Measurements from ENCODE around the gene TRERF1. TPM values are rescaled to one million over a fixed set of nuclear protein-coding genes. Genes with fewer than 3 reads are reported as not detected.

Gene TRERF1
- total RNA-seq, 4 donors from 2014 or later, result 3.3 to 4.9 (median 3.8) TPM

DNA sequence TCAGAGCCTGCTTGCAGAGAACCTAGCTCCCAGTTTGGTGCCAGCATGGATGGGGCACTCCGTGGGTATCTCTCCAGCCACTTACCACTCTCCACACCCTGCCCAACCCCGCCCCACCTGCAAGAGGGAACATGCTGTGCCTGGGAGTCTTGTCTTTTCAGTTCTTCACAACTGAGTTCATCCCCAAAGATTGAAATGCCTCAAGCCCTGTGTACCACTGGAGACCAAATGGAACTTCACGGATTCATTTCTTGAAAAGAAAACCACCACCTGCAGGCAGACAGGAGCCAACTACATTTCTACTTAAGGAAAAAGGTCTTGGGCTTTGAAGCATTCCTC lies 50.1 kb downstream of the TRERF1 start:
- TF ChIP-seq, protein P1, sequence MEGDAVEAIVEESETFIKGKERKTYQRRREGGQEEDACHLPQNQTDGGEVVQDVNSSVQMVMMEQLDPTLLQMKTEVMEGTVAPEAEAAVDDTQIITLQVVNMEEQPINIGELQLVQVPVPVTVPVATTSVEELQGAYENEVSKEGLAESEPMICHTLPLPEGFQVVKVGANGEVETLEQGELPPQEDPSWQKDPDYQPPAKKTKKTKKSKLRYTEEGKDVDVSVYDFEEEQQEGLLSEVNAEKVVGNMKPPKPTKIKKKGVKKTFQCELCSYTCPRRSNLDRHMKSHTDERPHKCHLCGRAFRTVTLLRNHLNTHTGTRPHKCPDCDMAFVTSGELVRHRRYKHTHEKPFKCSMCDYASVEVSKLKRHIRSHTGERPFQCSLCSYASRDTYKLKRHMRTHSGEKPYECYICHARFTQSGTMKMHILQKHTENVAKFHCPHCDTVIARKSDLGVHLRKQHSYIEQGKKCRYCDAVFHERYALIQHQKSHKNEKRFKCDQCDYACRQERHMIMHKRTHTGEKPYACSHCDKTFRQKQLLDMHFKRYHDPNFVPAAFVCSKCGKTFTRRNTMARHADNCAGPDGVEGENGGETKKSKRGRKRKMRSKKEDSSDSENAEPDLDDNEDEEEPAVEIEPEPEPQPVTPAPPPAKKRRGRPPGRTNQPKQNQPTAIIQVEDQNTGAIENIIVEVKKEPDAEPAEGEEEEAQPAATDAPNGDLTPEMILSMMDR (IDR thresholded peaks at IDR 0.05; ENCODE audit: low read depth), result no peak

DNA sequence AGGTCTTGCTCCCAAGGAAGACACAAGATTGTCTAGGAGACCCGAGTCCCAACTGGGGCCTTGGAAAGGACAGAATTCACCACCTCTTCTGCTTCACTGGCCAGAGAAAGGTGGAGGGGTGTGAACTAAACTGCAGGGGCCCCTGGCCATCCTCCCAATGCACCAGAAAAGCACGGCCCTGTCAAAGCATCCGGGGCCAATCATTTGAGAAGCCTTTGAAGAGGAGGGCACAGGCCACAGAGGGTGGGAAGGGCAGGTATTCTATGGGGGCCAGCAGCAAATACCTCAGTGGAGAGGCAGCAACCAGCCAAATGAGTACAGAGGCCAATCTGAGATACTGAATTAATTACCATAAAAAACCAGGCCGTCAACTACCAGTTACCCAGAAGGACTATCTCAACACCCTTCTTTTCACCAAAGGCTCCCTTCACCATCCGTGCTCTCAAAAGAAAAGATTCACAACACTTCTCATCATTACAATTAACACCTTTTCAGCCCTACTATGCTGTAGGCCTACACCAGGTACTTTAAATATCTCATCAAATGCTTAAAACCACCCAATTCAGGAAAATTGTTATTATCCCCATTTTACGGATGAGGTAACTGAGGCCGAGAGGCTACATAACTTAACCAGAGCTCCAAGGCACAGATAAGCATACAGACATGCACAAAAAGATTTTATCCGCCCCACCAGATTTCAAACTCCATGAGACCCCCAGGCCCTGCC lies 50.7 kb downstream of the TRERF1 start:
- TF ChIP-seq, protein P1 (IDR thresholded peaks at IDR 0.05; ENCODE audit: low read depth), result no peak

DNA sequence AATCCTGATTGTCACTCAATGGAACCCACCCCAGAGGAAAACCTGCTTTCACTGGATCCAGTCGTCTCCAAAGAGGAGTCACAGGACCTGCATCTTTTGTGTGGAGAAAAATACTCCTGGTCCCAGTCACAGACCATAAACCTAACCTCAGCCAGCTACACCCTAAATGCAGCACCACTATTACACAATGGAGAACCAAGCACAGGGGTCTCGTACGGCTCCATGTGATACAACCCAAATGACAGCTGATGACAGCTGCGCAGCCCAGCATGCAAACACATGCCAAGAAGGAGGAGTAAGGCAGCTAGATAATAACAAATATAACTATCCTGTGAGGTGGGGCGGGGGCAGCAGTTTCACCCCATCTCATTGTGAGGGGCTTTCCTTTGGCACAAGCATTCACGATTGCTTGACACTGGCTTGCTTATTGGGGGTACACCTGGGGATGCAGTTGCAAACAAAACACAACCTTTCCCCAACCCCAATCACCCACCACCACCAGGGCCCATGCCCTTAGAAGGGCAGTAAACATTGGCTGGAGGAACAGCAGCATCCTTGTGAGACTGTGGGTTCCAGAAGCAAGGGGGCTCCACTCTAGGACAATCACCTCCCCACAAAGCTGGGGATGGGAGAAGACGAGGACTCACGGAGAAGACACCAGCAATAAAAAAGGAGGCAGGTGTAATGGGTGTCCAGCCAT lies 51.5 kb downstream of the TRERF1 start:
- TF ChIP-seq, protein P1 (IDR thresholded peaks at IDR 0.05; ENCODE audit: low read depth), result no peak

DNA sequence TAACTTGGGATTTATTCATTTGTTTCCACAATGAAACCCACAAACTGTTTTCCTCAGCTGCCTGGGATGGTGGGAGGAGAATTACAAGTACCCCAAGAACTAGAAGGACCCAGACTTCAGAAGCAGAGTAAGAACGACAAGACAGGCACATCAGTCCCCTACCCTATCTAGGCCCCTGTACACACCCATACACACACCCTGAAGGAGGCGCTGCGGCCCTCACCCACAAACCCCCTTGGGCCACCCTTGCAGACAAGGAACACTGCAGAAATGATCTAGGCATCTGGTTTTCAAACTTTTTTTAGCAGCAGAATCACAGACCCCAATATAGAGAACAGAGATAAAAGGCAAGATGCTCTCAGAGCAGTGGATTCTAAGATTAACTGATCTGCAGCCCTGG lies 55.0 kb downstream of the TRERF1 start:
- TF ChIP-seq, protein P1 (IDR thresholded peaks at IDR 0.05; ENCODE audit: low read depth), result no peak

DNA sequence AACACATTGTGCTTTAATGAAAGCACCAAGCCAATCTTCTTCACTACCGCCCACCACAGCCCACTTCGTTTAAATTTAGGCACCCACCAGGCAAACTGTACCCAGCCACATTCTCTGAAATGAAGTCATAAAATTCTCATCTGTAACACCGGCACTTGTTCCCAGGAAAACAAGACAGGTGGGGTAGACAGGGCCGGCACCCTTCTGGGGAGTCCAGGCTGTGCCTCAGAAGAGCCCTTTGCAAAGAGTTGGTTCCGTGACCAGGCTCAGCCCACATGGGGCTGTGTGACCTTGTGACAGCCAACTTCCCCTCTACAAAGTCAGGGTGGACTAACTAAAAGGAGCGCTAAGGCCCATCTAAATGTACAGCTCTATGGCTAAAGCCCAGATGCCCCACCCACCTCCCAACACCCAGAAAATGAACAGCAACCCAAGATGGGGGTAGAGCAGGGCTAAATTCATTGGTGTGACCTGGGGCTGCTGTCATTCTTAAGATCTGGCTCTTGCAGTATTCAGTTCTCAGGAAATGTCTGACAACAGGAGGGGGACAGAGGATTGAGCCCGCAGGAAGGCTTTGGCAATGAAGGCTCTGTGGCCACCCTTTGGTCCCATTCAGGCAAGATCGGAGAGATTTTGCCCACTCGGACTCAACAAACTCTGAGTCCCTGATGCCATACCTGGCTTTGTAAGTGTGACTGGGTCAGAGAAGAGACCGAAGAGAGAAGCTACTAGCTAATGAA lies 56.7 kb downstream of the TRERF1 start:
- TF ChIP-seq, protein P1 (IDR thresholded peaks at IDR 0.05; ENCODE audit: low read depth), result no peak

DNA sequence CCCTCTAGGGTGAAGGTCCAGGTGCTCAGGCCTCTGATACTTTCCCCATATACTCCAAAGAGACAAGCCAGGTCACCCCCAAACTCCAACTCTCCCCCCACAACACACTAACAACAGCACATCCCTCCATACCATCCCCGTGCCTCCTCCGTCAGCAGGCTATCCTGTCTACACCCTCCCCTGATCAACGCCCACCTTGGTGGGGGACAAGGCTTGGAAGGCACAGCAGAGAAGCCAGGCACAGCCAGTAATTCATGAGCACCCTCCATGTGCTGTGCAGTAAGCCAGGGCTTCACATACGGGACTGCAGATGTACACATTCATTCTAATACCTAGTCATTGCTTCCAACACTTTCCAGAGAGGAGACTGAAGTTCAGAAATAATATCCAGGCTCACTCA lies 57.6 kb downstream of the TRERF1 start:
- TF ChIP-seq, protein P1 (IDR thresholded peaks at IDR 0.05; ENCODE audit: low read depth), result no peak

DNA sequence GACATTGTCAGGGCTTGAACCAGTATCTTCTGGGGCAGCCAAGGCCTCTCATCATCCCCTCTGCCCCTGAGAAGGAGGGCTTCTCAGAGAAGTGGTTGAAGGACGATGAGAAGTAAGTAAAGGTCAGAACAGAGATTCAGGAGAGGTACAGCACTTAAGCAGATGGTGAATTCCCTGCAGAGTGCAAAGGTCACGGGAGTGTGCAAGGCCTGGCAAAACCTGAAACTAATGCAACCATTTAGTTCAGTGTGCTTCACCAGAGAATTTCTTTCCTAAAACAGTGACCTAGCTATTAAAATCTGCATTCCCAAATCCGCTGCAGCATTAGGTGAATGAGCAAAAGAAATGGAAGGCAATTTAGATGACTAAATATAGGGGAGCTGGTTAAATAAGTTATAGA lies 58.4 kb downstream of the TRERF1 start:
- TF ChIP-seq, protein P1 (IDR thresholded peaks at IDR 0.05; ENCODE audit: low read depth), result no peak

Measured in subcutaneous adipose tissue (tissue), 4 donors.